NCI-H146 treated with DMSO at 0.1 percent for 48 hours (cell line): Measurements from ENCODE around the gene OR5D13.

ENCODE experiments used
- DNase-seq: peaks from one replicate; lab custom pipeline; 2025; ENCODE audit not compliant: unreplicated experiment; lab: John Stamatoyannopoulos, UW

The OR5D13 gene, protein sequence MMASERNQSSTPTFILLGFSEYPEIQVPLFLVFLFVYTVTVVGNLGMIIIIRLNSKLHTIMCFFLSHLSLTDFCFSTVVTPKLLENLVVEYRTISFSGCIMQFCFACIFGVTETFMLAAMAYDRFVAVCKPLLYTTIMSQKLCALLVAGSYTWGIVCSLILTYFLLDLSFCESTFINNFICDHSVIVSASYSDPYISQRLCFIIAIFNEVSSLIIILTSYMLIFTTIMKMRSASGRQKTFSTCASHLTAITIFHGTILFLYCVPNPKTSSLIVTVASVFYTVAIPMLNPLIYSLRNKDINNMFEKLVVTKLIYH

DNA sequence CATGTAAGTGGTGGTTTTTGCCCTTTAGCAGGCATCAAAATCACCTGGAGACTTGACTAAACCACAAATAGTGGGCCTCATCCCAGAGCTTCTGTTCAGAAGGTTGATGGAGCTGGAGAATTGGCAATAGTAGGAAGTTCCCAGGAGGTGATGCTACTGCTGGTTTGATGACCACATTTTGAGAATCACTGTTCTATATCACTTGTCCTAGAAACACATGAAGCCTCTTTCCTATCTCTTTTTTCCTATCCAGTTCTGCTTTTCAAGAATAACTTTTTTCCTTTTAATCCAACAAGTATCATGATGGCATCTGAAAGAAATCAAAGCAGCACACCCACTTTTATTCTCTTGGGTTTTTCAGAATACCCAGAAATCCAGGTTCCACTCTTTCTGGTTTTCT is at the start of gene OR5D13:
Gene OR5D13 (plus strand): TSS at position 301 of the 400 bp plus-strand sequence. CDS start 0 bp downstream, at position 301.
- DNase-seq, result no peak

DNA sequence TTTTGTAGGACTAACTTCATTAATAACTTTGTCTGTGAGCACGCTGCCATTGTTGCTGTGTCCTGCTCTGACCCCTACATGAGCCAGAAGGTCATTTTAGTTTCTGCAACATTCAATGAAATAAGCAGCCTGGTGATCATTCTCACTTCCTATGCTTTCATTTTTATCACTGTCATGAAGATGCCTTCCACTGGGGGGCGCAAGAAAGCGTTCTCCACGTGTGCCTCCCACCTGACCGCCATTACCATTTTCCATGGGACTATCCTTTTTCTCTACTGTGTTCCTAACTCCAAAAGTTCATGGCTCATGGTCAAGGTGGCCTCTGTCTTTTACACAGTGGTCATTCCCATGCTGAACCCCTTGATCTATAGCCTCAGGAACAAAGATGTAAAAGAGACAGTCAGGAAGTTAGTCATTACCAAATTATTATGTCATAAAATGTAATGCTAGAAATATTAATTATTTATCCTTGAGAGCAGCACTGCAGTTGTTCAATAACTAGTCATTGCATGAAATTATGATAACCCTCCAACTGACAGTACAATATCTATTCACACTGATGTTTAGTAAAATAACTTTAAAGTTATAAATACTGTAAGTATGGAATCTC is 46.4 kb upstream of the OR5D13 start:
- DNase-seq, result no peak

DNA sequence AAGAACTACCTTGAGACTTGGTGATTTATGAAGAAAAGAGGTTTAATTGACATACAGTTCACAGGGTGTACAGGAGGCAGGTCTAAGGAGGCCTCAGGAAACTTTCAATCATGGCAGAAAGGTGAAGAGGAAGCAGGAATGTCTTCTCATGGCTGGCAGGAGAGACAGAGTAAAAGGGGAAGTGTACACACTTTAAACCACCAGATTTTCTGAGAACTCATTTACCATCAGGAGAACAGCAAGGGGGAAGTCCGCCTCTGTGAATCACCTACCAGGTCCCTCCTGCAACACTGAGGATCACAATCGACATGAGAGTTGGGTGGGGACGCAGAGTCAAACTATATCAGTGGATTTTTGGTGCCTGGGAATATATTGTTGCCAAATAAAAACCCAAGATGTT is 40.3 kb upstream of the OR5D13 start:
- DNase-seq, result no peak

DNA sequence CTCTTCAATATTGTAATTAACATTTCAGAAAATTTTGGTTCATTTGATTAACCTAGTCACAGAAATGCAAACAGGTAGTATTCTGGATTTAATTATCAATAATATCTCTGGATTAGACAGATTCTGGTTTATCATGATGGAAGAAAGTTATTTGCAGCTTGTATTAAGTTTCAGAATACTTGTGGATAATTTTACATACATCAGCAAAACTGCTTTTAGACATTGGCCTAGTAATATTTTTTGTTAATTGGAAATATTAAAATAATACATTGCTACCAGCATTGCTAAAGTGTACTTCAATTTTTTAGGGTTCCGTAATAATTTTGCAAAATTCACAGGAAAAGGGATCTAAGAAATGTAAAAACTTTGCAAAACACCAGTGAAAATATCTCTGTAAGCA is 18.4 kb downstream of the OR5D13 start:
- no peak for DNase-seq

DNA sequence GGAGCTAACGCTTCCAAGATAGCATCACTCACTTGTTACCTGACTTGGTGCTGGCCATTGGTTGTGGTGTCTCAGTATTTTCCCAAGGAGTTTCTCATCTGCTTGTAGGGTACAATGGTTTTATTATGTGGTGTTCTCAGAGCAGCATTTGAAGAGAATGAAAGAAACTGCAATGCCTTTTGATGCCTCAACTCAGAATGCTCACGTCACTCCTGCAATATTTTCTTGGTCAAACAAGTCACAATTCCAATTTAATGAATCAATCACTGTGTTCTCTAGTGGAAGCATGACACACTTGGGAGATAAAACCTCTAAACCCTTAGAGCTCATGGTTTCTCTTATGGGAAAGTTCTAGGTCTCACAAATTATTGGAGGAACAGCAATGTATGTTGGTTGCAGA is 20.1 kb downstream of the OR5D13 start:
- no peak for DNase-seq

DNA sequence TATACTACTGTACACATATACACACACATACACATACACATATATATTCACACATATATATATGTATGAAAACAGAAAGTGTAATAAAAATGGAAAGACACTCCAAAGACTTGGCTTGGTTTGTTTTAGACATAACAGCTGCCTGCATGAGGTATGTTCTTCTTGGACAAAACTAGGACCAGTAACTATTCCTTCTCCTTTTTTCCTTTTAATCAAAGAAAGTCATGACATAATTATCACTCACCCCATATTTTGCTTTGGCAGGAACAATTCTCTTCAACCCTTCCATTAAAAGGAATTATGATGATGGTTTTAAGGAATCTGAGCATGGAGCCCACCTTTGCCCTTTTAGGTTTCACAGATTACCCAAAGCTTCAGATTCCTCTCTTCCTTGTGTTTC is 22.0 kb downstream of the OR5D13 start, which contains the start of gene OR5D14:
Gene OR5D14 (plus strand): TSS at position 301 of the 400 bp plus-strand sequence. CDS start 0 bp downstream, at position 301.
- DNase-seq, result no peak

DNA sequence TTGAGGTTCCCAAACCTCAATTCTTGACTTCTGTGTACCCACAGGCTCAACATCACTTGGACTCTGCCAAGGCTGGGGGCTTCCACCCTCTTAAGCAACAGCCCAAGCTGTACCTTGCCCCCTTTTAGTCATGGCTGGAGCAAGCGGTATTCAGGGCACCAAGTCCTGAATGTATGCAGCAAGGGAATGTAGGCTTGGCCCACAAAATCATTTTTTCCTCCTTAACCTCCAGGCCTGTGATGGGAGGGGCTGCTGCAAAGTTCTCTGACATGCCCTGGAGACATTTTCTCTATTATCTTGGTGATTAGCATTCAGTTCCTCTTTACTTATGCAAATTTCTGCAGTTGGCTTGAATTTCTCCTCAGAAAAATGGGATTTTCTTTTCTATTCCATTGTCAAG is 33.0 kb downstream of the OR5D13 start:
- DNase-seq, result no peak

DNA sequence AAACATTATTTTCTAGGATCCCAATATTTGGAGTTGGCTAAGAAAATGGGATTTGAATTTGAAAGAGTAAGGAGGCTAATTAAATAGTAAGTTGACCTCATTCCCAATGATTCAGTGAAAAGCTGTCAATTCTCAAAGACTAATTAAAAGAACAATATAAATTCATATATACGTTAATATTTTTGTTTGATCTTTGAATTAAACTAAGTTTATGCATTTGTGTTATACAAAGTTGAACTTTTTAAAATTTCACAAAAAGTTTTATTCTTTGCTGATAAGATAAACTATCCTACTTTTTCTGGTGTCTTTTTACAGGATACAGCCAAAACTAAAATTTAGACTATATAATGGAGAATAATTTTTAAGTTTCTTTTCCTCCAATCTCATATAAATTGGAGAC is 37.8 kb downstream of the OR5D13 start, which contains the start of gene OR5L1:
Gene OR5L1 (plus strand): TSS at position 301 of the 400 bp plus-strand sequence. CDS start 100 bp downstream, outside the sequence.
- no peak for DNase-seq

DNA sequence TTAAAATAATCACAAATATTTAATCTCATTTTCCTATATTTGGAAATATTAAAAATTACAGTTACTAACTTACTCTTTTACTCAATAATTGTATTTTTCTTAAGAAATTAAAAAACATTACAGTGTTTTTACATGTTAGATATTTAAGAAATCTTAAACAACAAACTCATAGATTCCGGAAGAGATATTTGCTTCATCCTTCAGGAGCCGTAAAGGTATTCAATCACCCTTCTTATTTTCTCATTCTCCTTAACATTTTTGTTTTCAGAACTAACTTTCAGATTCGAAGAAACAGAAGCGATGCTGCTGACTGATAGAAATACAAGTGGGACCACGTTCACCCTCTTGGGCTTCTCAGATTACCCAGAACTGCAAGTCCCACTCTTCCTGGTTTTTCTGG is 46.1 kb downstream of the OR5D13 start, which contains the start of gene OR5D18:
Gene OR5D18 (plus strand): TSS at position 301 of the 400 bp plus-strand sequence. CDS start 0 bp downstream, at position 301.
- no peak for DNase-seq
